Measurements from ENCODE around the gene FRMD4A.

- TF ChIP-seq EZH2 (IDR thresholded peaks at IDR 0.05; ENCODE audit: borderline replicate concordance, low read depth, low read length, severe bottlenecking) = no peak
- no peak for TF ChIP-seq CTCF (IDR thresholded peaks at IDR 0.05; ENCODE audit: borderline replicate concordance, extremely low read depth, low read length, poor library complexity, severe bottlenecking)
Observed at GRCh38 chr10:13660551-13660920, 670.2 kb downstream of the FRMD4A start.
